SH-SY5Y (cell line): ENCODE results near the gene UFSP2.

Experiments
- GATA2 ChIP-seq: IDR thresholded peaks from 2 replicates; pipeline ENCODE4 v1.6.1; 2011; ENCODE audit warnings: mild to moderate bottlenecking, low read depth, low read length
- GATA3 ChIP-seq: IDR thresholded peaks from 2 replicates; pipeline ENCODE4 v1.6.1; 2011; ENCODE audit warnings: low read depth, mild to moderate bottlenecking, low read length, moderate library complexity

DNA sequence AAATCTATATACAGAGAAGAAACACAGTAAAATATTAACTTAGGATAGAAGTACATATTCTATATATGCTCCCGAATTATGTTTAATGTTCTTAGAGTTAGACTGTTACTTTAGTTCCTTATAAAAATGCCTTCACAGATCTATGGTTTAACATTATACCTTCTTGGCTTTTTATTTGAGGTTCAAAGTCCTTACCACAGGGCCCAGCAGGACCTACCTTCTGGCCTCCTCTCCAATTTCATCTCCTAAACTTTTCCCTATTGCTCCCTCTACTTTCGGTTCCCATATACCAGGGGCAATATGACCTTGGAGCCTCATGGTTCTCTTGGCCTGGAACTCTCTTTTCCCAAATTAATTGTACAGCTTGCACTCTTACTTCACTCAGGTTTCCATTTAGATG lies 17.3 kb downstream of the UFSP2 start:
- TF ChIP-seq GATA2 (no peak), GATA3 (no peak)
